Measurements from ENCODE around the gene ARFGEF3. TPM values are rescaled to one million over a fixed set of nuclear protein-coding genes. Genes with fewer than 3 reads are reported as not detected.

ARFGEF3 gene, protein sequence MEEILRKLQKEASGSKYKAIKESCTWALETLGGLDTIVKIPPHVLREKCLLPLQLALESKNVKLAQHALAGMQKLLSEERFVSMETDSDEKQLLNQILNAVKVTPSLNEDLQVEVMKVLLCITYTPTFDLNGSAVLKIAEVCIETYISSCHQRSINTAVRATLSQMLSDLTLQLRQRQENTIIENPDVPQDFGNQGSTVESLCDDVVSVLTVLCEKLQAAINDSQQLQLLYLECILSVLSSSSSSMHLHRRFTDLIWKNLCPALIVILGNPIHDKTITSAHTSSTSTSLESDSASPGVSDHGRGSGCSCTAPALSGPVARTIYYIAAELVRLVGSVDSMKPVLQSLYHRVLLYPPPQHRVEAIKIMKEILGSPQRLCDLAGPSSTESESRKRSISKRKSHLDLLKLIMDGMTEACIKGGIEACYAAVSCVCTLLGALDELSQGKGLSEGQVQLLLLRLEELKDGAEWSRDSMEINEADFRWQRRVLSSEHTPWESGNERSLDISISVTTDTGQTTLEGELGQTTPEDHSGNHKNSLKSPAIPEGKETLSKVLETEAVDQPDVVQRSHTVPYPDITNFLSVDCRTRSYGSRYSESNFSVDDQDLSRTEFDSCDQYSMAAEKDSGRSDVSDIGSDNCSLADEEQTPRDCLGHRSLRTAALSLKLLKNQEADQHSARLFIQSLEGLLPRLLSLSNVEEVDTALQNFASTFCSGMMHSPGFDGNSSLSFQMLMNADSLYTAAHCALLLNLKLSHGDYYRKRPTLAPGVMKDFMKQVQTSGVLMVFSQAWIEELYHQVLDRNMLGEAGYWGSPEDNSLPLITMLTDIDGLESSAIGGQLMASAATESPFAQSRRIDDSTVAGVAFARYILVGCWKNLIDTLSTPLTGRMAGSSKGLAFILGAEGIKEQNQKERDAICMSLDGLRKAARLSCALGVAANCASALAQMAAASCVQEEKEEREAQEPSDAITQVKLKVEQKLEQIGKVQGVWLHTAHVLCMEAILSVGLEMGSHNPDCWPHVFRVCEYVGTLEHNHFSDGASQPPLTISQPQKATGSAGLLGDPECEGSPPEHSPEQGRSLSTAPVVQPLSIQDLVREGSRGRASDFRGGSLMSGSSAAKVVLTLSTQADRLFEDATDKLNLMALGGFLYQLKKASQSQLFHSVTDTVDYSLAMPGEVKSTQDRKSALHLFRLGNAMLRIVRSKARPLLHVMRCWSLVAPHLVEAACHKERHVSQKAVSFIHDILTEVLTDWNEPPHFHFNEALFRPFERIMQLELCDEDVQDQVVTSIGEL (N-terminal part only)
- total RNA-seq = under 1 TPM; 0.19 to 0.33 TPM
- polyA plus RNA-seq = under 1 TPM; 0.06 to 0.13 TPM

DNA sequence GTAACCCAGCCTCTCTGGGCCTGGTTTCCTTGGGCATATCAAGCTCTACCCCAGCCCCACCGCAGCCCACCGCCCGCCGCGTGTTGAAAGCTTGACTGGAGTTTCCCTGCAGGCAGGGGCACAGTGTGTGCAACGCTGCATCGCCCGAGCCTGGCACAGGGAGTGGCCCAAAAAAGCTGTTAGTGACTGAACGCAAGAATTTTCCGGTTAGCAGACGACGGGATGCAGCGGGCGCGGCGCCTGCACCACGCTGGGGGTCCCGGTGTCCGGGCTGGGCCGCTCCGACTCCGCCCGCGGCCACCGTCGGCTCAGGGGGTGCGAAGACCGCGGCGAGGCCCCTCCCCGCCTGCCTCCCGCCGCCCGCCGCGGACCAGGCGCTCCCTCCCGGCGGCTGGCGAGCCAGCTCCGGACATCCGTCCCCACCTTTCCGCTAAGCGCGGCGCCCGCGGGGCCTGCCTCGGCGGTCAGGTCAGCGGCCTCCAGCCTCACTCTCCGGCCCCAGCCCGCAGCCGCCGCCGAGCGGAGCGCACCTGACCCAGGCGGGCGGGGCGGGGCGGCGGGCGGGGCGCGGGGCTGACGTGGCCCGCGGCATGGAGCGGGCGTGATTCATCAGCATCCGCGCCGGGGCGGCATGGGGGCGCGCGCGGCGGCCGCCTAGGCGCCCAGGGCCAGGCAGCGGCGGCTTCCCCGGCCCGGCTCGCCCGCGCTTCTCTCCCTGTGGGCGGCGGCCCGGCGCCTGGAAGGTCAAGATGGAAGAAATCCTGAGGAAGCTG lies at the start of gene ARFGEF3:
TSS of gene ARFGEF3 (plus strand) at position 602 of the 773 bp plus-strand sequence. CDS start at position 750, 148 bp downstream.
- no peak for TF ChIP-seq RXRA (IDR thresholded peaks at IDR 0.05)
- TF ChIP-seq EGR1 (IDR thresholded peaks at IDR 0.05; ENCODE audit: low read depth in 2 of 2) = no peak
- TF ChIP-seq FOXA1 (IDR thresholded peaks at IDR 0.05) = no peak
- no peak for TF ChIP-seq RAD21 (IDR thresholded peaks at IDR 0.05)
- no peak for TF ChIP-seq FOXA2 (IDR thresholded peaks at IDR 0.05)
- no peak for TF ChIP-seq HNF4A (conservative IDR thresholded peaks at IDR 0.05)
- TF ChIP-seq, protein P1, sequence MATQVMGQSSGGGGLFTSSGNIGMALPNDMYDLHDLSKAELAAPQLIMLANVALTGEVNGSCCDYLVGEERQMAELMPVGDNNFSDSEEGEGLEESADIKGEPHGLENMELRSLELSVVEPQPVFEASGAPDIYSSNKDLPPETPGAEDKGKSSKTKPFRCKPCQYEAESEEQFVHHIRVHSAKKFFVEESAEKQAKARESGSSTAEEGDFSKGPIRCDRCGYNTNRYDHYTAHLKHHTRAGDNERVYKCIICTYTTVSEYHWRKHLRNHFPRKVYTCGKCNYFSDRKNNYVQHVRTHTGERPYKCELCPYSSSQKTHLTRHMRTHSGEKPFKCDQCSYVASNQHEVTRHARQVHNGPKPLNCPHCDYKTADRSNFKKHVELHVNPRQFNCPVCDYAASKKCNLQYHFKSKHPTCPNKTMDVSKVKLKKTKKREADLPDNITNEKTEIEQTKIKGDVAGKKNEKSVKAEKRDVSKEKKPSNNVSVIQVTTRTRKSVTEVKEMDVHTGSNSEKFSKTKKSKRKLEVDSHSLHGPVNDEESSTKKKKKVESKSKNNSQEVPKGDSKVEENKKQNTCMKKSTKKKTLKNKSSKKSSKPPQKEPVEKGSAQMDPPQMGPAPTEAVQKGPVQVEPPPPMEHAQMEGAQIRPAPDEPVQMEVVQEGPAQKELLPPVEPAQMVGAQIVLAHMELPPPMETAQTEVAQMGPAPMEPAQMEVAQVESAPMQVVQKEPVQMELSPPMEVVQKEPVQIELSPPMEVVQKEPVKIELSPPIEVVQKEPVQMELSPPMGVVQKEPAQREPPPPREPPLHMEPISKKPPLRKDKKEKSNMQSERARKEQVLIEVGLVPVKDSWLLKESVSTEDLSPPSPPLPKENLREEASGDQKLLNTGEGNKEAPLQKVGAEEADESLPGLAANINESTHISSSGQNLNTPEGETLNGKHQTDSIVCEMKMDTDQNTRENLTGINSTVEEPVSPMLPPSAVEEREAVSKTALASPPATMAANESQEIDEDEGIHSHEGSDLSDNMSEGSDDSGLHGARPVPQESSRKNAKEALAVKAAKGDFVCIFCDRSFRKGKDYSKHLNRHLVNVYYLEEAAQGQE (IDR thresholded peaks at IDR 0.05) = no peak
- TF ChIP-seq TAF1 (conservative IDR thresholded peaks at IDR 0.05) = no peak
- TF ChIP-seq GABPA (IDR thresholded peaks at IDR 0.05 in 1 of 2, conservative IDR thresholded peaks at IDR 0.05 in 1 of 2) = no peak
- no peak for TF ChIP-seq SP1 (IDR thresholded peaks at IDR 0.05)
- no peak for TF ChIP-seq JUND (IDR thresholded peaks at IDR 0.05)
- TF ChIP-seq, protein P2, sequence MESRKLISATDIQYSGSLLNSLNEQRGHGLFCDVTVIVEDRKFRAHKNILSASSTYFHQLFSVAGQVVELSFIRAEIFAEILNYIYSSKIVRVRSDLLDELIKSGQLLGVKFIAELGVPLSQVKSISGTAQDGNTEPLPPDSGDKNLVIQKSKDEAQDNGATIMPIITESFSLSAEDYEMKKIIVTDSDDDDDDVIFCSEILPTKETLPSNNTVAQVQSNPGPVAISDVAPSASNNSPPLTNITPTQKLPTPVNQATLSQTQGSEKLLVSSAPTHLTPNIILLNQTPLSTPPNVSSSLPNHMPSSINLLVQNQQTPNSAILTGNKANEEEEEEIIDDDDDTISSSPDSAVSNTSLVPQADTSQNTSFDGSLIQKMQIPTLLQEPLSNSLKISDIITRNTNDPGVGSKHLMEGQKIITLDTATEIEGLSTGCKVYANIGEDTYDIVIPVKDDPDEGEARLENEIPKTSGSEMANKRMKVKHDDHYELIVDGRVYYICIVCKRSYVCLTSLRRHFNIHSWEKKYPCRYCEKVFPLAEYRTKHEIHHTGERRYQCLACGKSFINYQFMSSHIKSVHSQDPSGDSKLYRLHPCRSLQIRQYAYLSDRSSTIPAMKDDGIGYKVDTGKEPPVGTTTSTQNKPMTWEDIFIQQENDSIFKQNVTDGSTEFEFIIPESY (IDR thresholded peaks at IDR 0.05) = no peak
- TF ChIP-seq, protein P3, sequence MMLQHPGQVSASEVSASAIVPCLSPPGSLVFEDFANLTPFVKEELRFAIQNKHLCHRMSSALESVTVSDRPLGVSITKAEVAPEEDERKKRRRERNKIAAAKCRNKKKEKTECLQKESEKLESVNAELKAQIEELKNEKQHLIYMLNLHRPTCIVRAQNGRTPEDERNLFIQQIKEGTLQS (IDR thresholded peaks at IDR 0.05) = no peak
- TF ChIP-seq, protein P4, sequence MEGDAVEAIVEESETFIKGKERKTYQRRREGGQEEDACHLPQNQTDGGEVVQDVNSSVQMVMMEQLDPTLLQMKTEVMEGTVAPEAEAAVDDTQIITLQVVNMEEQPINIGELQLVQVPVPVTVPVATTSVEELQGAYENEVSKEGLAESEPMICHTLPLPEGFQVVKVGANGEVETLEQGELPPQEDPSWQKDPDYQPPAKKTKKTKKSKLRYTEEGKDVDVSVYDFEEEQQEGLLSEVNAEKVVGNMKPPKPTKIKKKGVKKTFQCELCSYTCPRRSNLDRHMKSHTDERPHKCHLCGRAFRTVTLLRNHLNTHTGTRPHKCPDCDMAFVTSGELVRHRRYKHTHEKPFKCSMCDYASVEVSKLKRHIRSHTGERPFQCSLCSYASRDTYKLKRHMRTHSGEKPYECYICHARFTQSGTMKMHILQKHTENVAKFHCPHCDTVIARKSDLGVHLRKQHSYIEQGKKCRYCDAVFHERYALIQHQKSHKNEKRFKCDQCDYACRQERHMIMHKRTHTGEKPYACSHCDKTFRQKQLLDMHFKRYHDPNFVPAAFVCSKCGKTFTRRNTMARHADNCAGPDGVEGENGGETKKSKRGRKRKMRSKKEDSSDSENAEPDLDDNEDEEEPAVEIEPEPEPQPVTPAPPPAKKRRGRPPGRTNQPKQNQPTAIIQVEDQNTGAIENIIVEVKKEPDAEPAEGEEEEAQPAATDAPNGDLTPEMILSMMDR (IDR thresholded peaks at IDR 0.05; ENCODE audit: low read depth, low read length, missing input control) = no peak
- TF ChIP-seq YY1 (IDR thresholded peaks at IDR 0.05) = no peak
- no peak for TF ChIP-seq NR2F2 (IDR thresholded peaks at IDR 0.05)
- TF ChIP-seq HNF4G (IDR thresholded peaks at IDR 0.05) = no peak
- TF ChIP-seq, protein P5, sequence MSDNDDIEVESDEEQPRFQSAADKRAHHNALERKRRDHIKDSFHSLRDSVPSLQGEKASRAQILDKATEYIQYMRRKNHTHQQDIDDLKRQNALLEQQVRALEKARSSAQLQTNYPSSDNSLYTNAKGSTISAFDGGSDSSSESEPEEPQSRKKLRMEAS (IDR thresholded peaks at IDR 0.05) = no peak
- no peaks in the 10 kb centered on the region for H3K36me3 ChIP-seq (ENCODE audit: control insufficient read depth in 4 of 4, insufficient read depth in 3 of 4, low read depth in 1 of 4, low read length in 3 of 4)
- peak; percentile 39 for DNase-seq (ENCODE audit: low spot score)
- no peak within 1 kb of the TSS for H3K27ac ChIP-seq (ENCODE audit: low read depth in 1 of 2, low read length in 2 of 2)
- peaks cover 4 to 15% (median 11%) of the 10 kb centered on the region in 4 donors for H3K4me1 ChIP-seq (ENCODE audit: control insufficient read depth in 4 of 4, insufficient read depth in 4 of 4, low read length in 3 of 4)
- peaks cover 2 to 13% (median 4%) of the 10 kb centered on the region in 4 donors for H3K27me3 ChIP-seq (ENCODE audit: control insufficient read depth in 4 of 4, insufficient read depth in 4 of 4, low read length in 3 of 4)
- 2% methylated on average over 93 of the region's 93 CpGs for WGBS
- H3K9ac ChIP-seq (ENCODE audit: low read depth in 1 of 2, low read length in 2 of 2) = no peak within 1 kb of the TSS
- H3K9me3 ChIP-seq (ENCODE audit: control insufficient read depth in 4 of 4, low read length in 3 of 4) = no peaks in the 10 kb centered on the region
- H3K4me3 ChIP-seq (ENCODE audit: low read depth in 1 of 3, low read length in 3 of 3) = peak within 1 kb of the TSS; percentile 11 to 69 (median 56)
